ENCODE data around the gene TCP11L2. TPM values are rescaled to one million over a fixed set of nuclear protein-coding genes. Genes with fewer than 3 reads are reported as not detected.

TCP11L2 gene
- total and polyA plus RNA-seq, 2 of the 8 experiments (the other 6 are each of a cell fraction or from before 2014, with no cell fraction given): 2.1 to 7.1 TPM

GRCh38 chr12:106358396-106359241 is 56.1 kb downstream of the TCP11L2 start:
- H3K14ac ChIP-seq (ENCODE audit: insufficient read length): no peak overlapping the region
- H3K18ac ChIP-seq (ENCODE audit: extremely low read depth, low read length): no peak overlapping the region; the same call in 1 of the 2 replicates
- no peak for DNase-seq (ENCODE audit: low read depth in 1 of 2, low spot score in 2 of 2)
- peaks cover 0 to 3% (median under 1%) of the 10 kb centered on the region in 4 experiments; a peak in 4 of 7 replicates for H3K4me1 ChIP-seq (replicated peaks in 1 of 4; ENCODE audit: control insufficient read depth in 3 of 4, insufficient read depth in 4 of 4, low read length in 3 of 4)
- POLR2A ChIA-PET (ENCODE audit: partially characterized antibody): interaction anchor here (0.9 to 2.3 kb wide), 7 partner anchors 11 to 561 kb away, joined by 3 to 15 read pairs (median 3); no protein-coding TSS in a partner anchor
- no peak for FAIRE-seq
- no peak for TF ChIP-seq USF2 (IDR thresholded peaks at IDR 0.05; ENCODE audit: low read length)
- TF ChIP-seq SAP30 (IDR thresholded peaks at IDR 0.05; ENCODE audit: insufficient read depth, insufficient replicate concordance, low read length): peak; percentile 19
- no peak for TF ChIP-seq SP1 (IDR thresholded peaks at IDR 0.05; ENCODE audit: low read depth, low read length)
- TF ChIP-seq TEAD4 (IDR thresholded peaks at IDR 0.05; ENCODE audit: low read depth, low read length): no peak
- no peak overlapping the region; the same call in 1 of the 2 replicates for H4K8ac ChIP-seq (ENCODE audit: extremely low read depth, insufficient read depth, low read length)
- WGBS, 2 experiments (ENCODE audit: extremely low coverage in 1 of 2, insufficient coverage in 1 of 2, insufficient read length in 1 of 2, insufficient replicate concordance in 2 of 2, low coverage in 1 of 2, low lambda C conversion rate in 2 of 2, missing lambda C conversion rate in 1 of 2): 55% methylated on average over 17 of the region's 17 CpGs; no CpG with 5 or more reads in 1 of the 2 experiments
- no peak overlapping the region for H4K5ac ChIP-seq (ENCODE audit: insufficient read length, low read depth, low read length)
- no peak overlapping the region for H2BK15ac ChIP-seq (ENCODE audit: low read length)
- no peak overlapping the region for H2BK12ac ChIP-seq (ENCODE audit: low read depth, low read length)
- H3K9me3 ChIP-seq (ENCODE audit: insufficient read depth in 2 of 2, low read depth in 1 of 2, low read length in 1 of 2): no peaks in the 10 kb centered on the region
- H3K79me2 ChIP-seq (ENCODE audit: control insufficient read depth in 1 of 2, insufficient read depth in 2 of 2, low read length in 2 of 2): peaks cover 3 to 15% of the 10 kb centered on the region in 2 experiments; a peak in 2 of 4 replicates
- H3K23ac ChIP-seq (ENCODE audit: insufficient read length): no peak overlapping the region
- H3K79me1 ChIP-seq (ENCODE audit: low read depth, low read length): 0 out of 2 replicates have a peak, but pooled peaks cover 2% of the 10 kb centered on the region
- 0 out of 2 replicates have a peak overlapping the region, but pooled peaks have one; percentile 26 for H2AFZ ChIP-seq (ENCODE audit: low read length)
- peaks cover 4% of the 10 kb centered on the region; the same call in 1 of the 2 replicates for H3K23me2 ChIP-seq (ENCODE audit: low read depth, low read length)
- no peak overlapping the region for H2AK5ac ChIP-seq (ENCODE audit: low read depth, low read length)
- H4K91ac ChIP-seq (replicated peaks; ENCODE audit: insufficient read length, low read length): no peak overlapping the region
- no peak overlapping the region for H3K4ac ChIP-seq (replicated peaks; ENCODE audit: insufficient read length, low read depth, low read length)
- H3K4me3 ChIP-seq (ENCODE audit: extremely low read depth in 1 of 4, insufficient read depth in 2 of 4, low read depth in 3 of 4, low read length in 4 of 4): peak overlapping the region; percentile 64 to 91 (median 84)
- peak overlapping the region; percentile 74 to 87 for H3K4me2 ChIP-seq (ENCODE audit: insufficient read depth in 1 of 2, low read depth in 2 of 2, low read length in 2 of 2)
- H2BK120ac ChIP-seq (replicated peaks; ENCODE audit: low read depth, low read length): no peak overlapping the region
- CTCF ChIA-PET (ENCODE audit: partially characterized antibody): interaction anchor here (0.5 to 4.3 kb wide), 25 partner anchors 9 to 599 kb away, joined by 3 to 33 read pairs (median 4); partner anchors contain the start of gene TCP11L2
- H3K56ac ChIP-seq (replicated peaks; ENCODE audit: insufficient read length, low read depth, low read length): peak overlapping the region; percentile 85
- H3K36me3 ChIP-seq (ENCODE audit: control insufficient read depth in 2 of 4, insufficient read depth in 4 of 4, low read length in 3 of 4): no peaks in the 10 kb centered on the region
- no peak overlapping the region for H2BK20ac ChIP-seq (ENCODE audit: low read length)
- H3K9ac ChIP-seq (replicated peaks in 1 of 4; ENCODE audit: extremely low read depth in 1 of 4, low read depth in 3 of 4, low read length in 3 of 4): peak overlapping the region in 2 of 4 experiments; percentile 83 to 85; a peak in 5 of 7 replicates
- no peak overlapping the region for H3K27ac ChIP-seq (ENCODE audit: low read depth, low read length)
- no peaks in the 10 kb centered on the region for H3K27me3 ChIP-seq (replicated peaks in 1 of 4; ENCODE audit: control insufficient read depth in 3 of 4, extremely low read depth in 1 of 4, insufficient read depth in 3 of 4, low read length in 3 of 4)
- H2BK5ac ChIP-seq (ENCODE audit: low read depth, low read length): no peak overlapping the region
- H4K20me1 ChIP-seq (replicated peaks in 1 of 2; ENCODE audit: control insufficient read depth in 1 of 2, insufficient read depth in 2 of 2, low read length in 2 of 2): no peaks in the 10 kb centered on the region
